MG63 (cell line): Measurements from ENCODE around the gene XKR8. TPM values are rescaled to one million over a fixed set of nuclear protein-coding genes. Genes with fewer than 3 reads are reported as not detected.

Experiments used
- DNase-seq: peaks from one replicate; pipeline ENCODE4 v3.0.0-alpha.2; 2020
- H3K27me3 ChIP-seq: fragments of 250-450 bp; sonication (Bioruptor Pico); 2 replicates; pipeline ENCODE4 v1.5.1; 2020; ENCODE audit warnings: mild to moderate bottlenecking, moderate library complexity
- H3K36me3 ChIP-seq: fragments of 250-450 bp; sonication (Bioruptor Pico); 2 replicates; pipeline ENCODE4 v1.5.1; 2020; ENCODE audit warnings: mild to moderate bottlenecking, moderate library complexity
- H3K4me3 ChIP-seq: fragments of 250-450 bp; sonication (Bioruptor Pico); 2 replicates; pipeline ENCODE4 v1.5.1; 2020; ENCODE audit warnings: mild to moderate bottlenecking, moderate library complexity
- H3K9me3 ChIP-seq: fragments of 250-450 bp; sonication (Bioruptor Pico); 2 replicates; pipeline ENCODE4 v1.5.1; 2020; ENCODE audit warnings: mild to moderate bottlenecking, moderate library complexity
- total RNA-seq: library from RNA; depleted of rRNA; stranded (reverse); fragments of >200 nt; shearing (Covaris generic); gene quantifications from 2 replicates; pipeline ENCODE4 v1.2.3, GENCODE V29; 2014; ENCODE audit warnings: low replicate concordance; rRNA removed

Gene XKR8
- total RNA-seq, 1 experiment from 2014 or later, result 13.9 TPM

DNA sequence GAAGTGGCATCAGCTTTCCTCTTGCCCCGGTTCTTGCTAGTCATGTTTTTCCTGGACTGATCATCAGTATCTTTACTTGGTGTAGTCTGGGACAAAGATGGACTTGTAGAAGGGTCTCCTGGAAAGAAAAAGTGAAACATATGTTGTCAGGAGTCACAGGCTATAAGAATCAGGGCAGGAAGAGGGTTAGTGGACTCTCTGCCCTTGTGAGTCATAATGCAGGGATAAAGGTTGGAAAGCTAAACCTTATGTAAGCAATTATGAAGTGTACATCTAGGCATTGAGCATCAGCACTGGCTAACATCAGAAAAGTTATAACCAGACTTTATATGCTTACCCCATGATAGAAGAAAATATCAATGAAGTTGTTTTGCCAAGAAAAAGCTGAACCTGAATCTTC, 51.2 kb downstream of the XKR8 start:
- DNase-seq, result no peak
- H3K4me3 ChIP-seq, result no peak overlapping the region
- peaks cover 24% of the 10 kb centered on the region for H3K36me3 ChIP-seq

More for the DNA sequence above, 51.2 kb downstream of the XKR8 start:
- Histone ChIP-seq H3K9me3 (no peaks in the 10 kb centered on the region), H3K27me3 (no peaks in the 10 kb centered on the region)

Other genes with a start within 250 kb of the XKR8 start
- gene FAM76A, start 234.0 kb upstream of the XKR8 start, total RNA-seq, result 12.0 and 12.1 TPM in 2 replicates
- gene STX12, start 186.8 kb upstream of the XKR8 start, total RNA-seq, result 18.9 and 24.0 TPM in 2 replicates
- 68.6 and 72.5 TPM in 2 replicates for gene PPP1R8, start 129.2 kb upstream of the XKR8 start, total RNA-seq
- 8.9 and 9.0 TPM in 2 replicates for gene THEMIS2, start 87.4 kb upstream of the XKR8 start, total RNA-seq
- 50.5 and 63.9 TPM in 2 replicates for gene RPA2, start 45.4 kb upstream of the XKR8 start, total RNA-seq
- gene SMPDL3B, start 25.0 kb upstream of the XKR8 start, total RNA-seq, result not detected in 2 replicates
- gene EYA3, start 128.6 kb downstream of the XKR8 start, total RNA-seq, result 7.2 and 23.1 TPM in 2 replicates
- 0.49 TPM in 1 of 2 replicates, not detected in the other for gene PTAFR, start 216.7 kb downstream of the XKR8 start, total RNA-seq